HG02759 (cell line): Measurements from ENCODE around the gene MAN1C1.

Experiments
- ATAC-seq: cut with Tn5 transposase; IDR thresholded peaks from one replicate; pipeline ENCODE4 v1.9.1; 2021; ENCODE audit warnings: mild to moderate bottlenecking, moderate library complexity; ENCODE audit not compliant: unreplicated experiment

MAN1C1 gene

GRCh38 chr1:25773441-25774125 lies 157.0 kb downstream of the MAN1C1 start:
- no peak for ATAC-seq

DNA sequence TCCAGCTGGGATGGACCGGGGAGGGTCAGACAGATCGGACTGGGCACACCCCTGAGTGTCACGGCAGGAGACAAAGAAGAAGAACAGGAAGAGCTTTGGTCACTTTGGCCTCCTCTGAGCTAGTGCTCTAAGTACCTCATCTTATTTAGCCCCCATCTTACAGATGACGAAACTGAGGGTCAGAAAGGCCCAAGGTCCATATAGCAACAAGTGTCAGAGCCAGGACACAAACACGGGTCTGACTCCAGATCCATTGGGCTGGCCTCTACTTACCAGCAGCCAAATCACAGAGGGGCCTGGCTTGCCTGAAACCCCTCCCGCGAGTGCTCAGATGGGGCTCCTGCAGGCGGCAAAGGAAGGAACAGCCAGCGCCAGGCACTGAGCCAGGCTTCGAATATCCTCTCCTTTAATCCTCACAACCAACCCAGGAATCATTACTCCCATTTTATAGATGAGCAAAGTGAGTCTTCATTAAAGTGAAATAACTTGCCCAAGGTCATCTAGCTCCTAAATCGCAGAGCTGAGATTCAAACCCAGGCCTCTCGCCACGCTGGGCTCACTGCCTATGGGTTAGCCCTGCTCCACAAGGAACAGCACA lies 157.7 kb downstream of the MAN1C1 start:
- no peak for ATAC-seq

GRCh38 chr1:25774921-25775771 lies 158.6 kb downstream of the MAN1C1 start:
- ATAC-seq: no peak

DNA sequence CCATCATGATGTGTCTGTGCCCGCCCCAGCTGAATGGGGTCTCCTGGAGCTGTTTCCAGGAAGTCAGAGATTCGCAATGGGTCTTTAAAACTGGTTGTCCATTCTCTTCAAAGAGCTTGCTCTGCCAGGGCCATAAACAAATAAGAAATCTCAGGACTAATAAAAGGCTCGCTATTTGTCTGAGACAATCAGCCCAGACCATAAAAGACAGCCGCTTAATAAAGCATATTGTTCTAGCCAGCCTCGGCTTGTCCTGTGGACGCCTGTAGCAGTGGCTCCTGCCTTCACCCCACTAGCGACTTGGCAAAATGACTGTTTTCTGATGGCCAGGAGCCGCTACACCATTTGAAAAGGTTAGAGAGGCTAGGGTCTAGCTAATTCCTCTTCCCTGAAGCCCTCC lies 162.8 kb downstream of the MAN1C1 start:
- no peak for ATAC-seq

- ATAC-seq: no peak
Observed at GRCh38 chr1:25779894-25780293, 163.3 kb downstream of the MAN1C1 start.

- no peak for ATAC-seq
Observed at GRCh38 chr1:25780318-25781129, 163.9 kb downstream of the MAN1C1 start.

DNA sequence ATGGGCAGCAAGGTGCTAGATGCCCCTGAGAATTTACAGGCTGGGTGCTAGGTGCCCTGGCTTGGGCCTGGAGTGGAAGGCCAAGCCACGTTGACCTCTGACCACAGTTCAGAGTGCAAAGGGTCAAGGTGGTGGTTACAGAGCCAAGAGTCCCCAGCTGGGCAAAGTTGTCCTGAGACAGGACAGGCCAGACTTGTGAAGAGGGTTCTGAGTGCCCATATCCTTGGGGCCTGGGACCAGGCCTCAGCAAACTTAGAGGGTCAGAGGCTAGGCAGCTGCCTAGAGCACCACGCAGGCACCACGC lies 164.5 kb downstream of the MAN1C1 start:
- ATAC-seq: no peak

DNA sequence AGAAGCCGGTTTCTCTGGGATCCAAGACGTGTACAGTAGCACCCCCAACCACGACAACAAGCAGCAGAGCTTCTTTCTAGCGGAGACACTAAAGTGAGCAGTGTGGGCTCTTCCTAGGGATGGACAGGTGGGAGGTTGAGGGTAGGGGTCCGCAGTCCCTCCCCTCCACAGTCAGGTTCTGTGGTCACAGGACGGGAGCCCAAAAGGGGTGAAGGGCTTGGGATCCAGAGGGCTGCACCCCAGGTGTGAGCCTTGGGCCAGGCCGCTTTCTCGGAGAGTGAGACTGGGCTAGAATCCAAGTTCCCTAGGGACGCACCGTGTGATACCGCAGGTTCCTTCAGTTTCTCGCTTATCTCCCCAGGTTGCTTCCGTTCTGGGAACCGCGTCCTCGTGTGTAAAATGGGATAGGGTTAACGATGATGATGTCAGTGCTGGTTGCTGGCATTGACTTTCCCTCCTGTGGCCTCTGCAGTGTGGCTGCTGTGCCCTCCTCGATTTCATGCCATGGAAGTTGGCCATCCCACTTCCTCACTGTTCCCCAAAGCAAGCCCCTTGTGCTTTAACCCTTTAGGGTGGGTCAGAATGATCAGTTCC lies 166.1 kb downstream of the MAN1C1 start:
- no peak for ATAC-seq

DNA sequence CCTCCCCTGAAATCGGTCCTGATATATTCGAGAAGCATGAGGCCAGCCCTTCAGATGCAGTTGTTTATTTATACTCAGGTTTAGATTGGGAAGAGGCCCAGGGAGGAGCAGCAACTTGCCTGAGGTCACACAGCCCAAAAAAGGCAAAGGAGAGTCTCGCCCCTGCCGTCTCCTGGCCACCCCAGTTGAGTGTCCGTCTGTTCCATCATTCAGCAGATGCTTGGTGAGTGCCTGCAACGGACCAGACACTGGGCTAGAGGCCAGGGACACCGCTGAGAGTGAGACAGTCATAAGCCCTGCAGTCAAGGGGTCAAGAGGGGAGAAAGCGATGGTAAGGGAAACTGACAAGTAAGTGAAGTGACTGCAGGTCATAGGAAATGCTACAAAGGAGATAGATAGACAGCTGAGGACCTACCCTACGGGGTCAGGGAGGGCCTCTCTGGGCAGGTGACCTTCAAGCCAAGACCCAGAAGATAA lies 168.0 kb downstream of the MAN1C1 start:
- no peak for ATAC-seq

- no peak for ATAC-seq
Observed at GRCh38 chr1:25785333-25786067, 168.9 kb downstream of the MAN1C1 start.

GRCh38 chr1:25786887-25787759 lies 170.5 kb downstream of the MAN1C1 start:
- ATAC-seq: no peak

- ATAC-seq: no peak
Observed at GRCh38 chr1:25787760-25788166, 171.2 kb downstream of the MAN1C1 start.

- ATAC-seq: no peak
Observed at GRCh38 chr1:25790472-25790871, 173.9 kb downstream of the MAN1C1 start.

DNA sequence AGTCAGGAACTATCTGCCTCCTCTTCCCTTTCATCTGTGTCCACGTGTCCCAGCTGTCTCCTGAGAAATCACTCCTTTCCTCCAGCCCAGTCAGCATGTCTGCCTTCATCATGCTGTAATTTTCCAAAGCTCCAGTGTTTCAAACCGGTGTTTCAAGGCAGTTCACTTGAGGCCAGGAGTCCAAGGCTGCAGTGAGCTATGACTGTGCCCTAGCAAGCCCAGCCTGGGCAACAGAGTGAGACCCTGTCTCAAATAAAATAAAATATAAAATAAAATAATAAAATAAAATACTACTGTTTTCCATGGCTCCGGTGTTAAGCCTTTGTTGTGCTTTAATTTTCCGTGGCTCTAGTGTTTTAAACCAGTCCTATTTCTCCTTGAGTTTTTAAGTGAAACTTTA lies 175.5 kb downstream of the MAN1C1 start:
- ATAC-seq: no peak

- no peak for ATAC-seq
Observed at GRCh38 chr1:25793585-25794170, 177.1 kb downstream of the MAN1C1 start.

- no peak for ATAC-seq
Observed at GRCh38 chr1:25794325-25794724, 177.7 kb downstream of the MAN1C1 start.

- ATAC-seq: no peak
Observed at GRCh38 chr1:25795211-25795610, 178.6 kb downstream of the MAN1C1 start.

DNA sequence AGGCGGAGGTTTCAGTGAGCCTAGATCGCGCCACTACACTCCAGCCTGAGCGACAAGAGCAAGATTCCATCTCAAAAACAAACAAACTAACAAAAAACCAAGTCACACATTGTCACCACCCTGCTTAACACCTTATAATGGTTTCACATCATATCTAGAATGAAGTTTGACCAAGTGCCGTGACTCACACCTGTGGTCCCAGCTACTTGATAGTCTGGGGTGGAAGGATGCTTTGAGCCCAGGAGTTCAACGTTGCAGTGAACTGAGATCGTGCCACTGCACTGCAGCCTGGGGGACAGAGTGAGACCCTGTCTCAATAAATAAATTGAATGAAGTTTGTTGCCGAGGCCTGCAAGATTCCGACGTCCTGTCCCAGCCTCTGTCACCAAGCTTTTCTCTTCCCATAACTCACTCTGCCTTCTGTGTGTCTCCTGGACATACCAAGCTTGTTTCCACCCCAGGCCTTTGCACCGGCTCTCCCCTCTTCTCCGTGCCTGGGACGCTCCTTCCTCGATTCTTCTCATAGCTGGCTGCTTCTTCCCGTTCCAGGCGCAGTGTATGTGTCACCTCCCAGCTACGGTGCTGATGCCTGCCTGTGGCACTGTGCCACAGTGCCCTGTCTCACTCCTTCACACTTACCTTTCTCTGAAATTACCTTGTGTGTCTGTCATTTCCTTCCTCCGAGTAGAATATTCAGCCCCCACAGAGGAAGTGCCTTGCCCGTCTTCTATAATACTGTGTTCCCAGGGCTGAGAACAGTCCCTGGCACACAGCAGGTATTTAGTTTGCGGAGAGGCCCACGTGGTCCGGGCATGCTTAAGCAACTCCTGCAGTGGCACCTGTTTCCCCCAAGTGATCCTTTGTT lies 179.6 kb downstream of the MAN1C1 start:
- no peak for ATAC-seq
